WTC11 (cell line): ENCODE measurements around the gene CORO2B. TPM values are rescaled to one million over a fixed set of nuclear protein-coding genes. Genes with fewer than 3 reads are reported as not detected.

ENCODE experiments used
- ATAC-seq: fragments of 200-7000 bp; cut with Tn5 transposase; 2 replicates; pipeline ENCODE4 v1.10.0; 2021; ENCODE audit warnings: mild to moderate bottlenecking, moderate library complexity
- CTCF ChIA-PET: fragments of 300-600 bp; sonication (Branson Sonifier 250); formaldehyde crosslinking; loops from one replicate; lab custom pipeline; 2021; ENCODE audit warnings: antibody characterized with exemption; lab: Charles Lee
- POLR2A ChIA-PET: fragments of 350-600 bp; sonication (Branson Sonifier 250); formaldehyde crosslinking; loops from one replicate; lab custom pipeline; 2021; ENCODE audit warnings: antibody characterized with exemption; lab: Charles Lee
- DNase-seq: peaks from one replicate; pipeline ENCODE4 v3.0.0; 2021; ENCODE audit warnings: low spot score
- H3K27ac Mint-ChIP-seq: 2 replicates; pipeline ENCODE4 v1.8.0; 2021; ENCODE audit warnings: mixed read lengths
- H3K27me3 Mint-ChIP-seq: 2 replicates; pipeline ENCODE4 v1.8.0; 2021; ENCODE audit warnings: low read depth, mild to moderate bottlenecking, moderate library complexity, mixed read lengths
- H3K36me3 Mint-ChIP-seq: 2 replicates; pipeline ENCODE4 v1.8.0; 2021; ENCODE audit warnings: mixed read lengths
- H3K4me1 Mint-ChIP-seq: 2 replicates; pipeline ENCODE4 v1.8.0; 2022; ENCODE audit warnings: mixed read lengths
- H3K4me3 Mint-ChIP-seq: 2 replicates; pipeline ENCODE4 v1.8.0; 2021; ENCODE audit warnings: mild to moderate bottlenecking, moderate library complexity, mixed read lengths
- H3K9me3 Mint-ChIP-seq: 2 replicates; pipeline ENCODE4 v1.8.0; 2021; ENCODE audit warnings: mixed read lengths
- CBFB ChIP-seq: sonication (generic); formaldehyde crosslinking; IDR thresholded peaks from 2 replicates; pipeline ENCODE4 v1.8.1; 2022; ENCODE audit warnings: mild to moderate bottlenecking, low read depth, missing genetic modification reagents
- CREB1 ChIP-seq: sonication (generic); formaldehyde crosslinking; IDR thresholded peaks from 2 replicates; pipeline ENCODE4 v1.8.0; 2023; ENCODE audit warnings: mild to moderate bottlenecking, missing genetic modification reagents
- E2F4 ChIP-seq: sonication (generic); formaldehyde crosslinking; IDR thresholded peaks from 2 replicates; pipeline ENCODE4 v1.8.1; 2022; ENCODE audit warnings: low read depth, mild to moderate bottlenecking, moderate library complexity, missing genetic modification reagents, borderline replicate concordance
- ETV6 ChIP-seq: sonication (generic); formaldehyde crosslinking; IDR thresholded peaks from 2 replicates; pipeline ENCODE4 v1.8.1; 2022; ENCODE audit warnings: mild to moderate bottlenecking, missing genetic modification reagents
- FOXP1 ChIP-seq: sonication (generic); formaldehyde crosslinking; IDR thresholded peaks from 2 replicates; pipeline ENCODE4 v1.8.0; 2022; ENCODE audit warnings: missing genetic modification reagents, mild to moderate bottlenecking, moderate library complexity, borderline replicate concordance
- JAZF1 ChIP-seq: fragments of 250-450 bp; sonication (Bioruptor Pico); IDR thresholded peaks from 2 replicates; pipeline ENCODE4 v1.9.0; 2021; ENCODE audit warnings: moderate library complexity, mild to moderate bottlenecking, inconsistent platforms
- MXD4 ChIP-seq: fragments of 250-450 bp; sonication (Bioruptor Pico); IDR thresholded peaks from 2 replicates; pipeline ENCODE4 v1.8.0; 2021; ENCODE audit warnings: mild to moderate bottlenecking, moderate library complexity, borderline replicate concordance
- MYBL2 ChIP-seq: sonication (generic); formaldehyde crosslinking; IDR thresholded peaks from 2 replicates; pipeline ENCODE4 v1.8.1; 2023; ENCODE audit warnings: mild to moderate bottlenecking, moderate library complexity, missing genetic modification reagents
- NFE2L1 ChIP-seq: sonication (generic); formaldehyde crosslinking; IDR thresholded peaks from 2 replicates; pipeline ENCODE4 v1.8.1; 2023; ENCODE audit warnings: missing genetic modification reagents
- RELA ChIP-seq: sonication (generic); formaldehyde crosslinking; IDR thresholded peaks from 2 replicates; pipeline ENCODE4 v1.8.1; 2022; ENCODE audit warnings: missing genetic modification reagents, mild to moderate bottlenecking, borderline replicate concordance
- RORB ChIP-seq: fragments of 250-450 bp; sonication (Bioruptor Pico); IDR thresholded peaks from 2 replicates; pipeline ENCODE4 v1.9.0; 2021; ENCODE audit warnings: mild to moderate bottlenecking
- TEAD1 ChIP-seq: sonication (generic); formaldehyde crosslinking; IDR thresholded peaks from 2 replicates; pipeline ENCODE4 v1.8.0; 2022; ENCODE audit warnings: mild to moderate bottlenecking, missing genetic modification reagents
- TP53 ChIP-seq: sonication (generic); formaldehyde crosslinking; IDR thresholded peaks from 2 replicates; pipeline ENCODE4 v1.8.1; 2023; ENCODE audit warnings: mild to moderate bottlenecking, missing genetic modification reagents
- ZBTB21 ChIP-seq: sonication (generic); formaldehyde crosslinking; IDR thresholded peaks from 2 replicates; pipeline ENCODE4 v1.8.1; 2023; ENCODE audit warnings: mild to moderate bottlenecking, missing genetic modification reagents, borderline replicate concordance
- ZNF121 ChIP-seq: sonication (generic); formaldehyde crosslinking; IDR thresholded peaks from 2 replicates; pipeline ENCODE4 v1.8.0; 2023; ENCODE audit warnings: missing genetic modification reagents
- ZNF138 ChIP-seq: sonication (generic); formaldehyde crosslinking; conservative IDR thresholded peaks from 2 replicates; pipeline ENCODE4 v1.8.1; 2022; ENCODE audit warnings: mild to moderate bottlenecking, moderate library complexity, missing genetic modification reagents
- ZNF219 ChIP-seq: sonication (generic); formaldehyde crosslinking; IDR thresholded peaks from 2 replicates; pipeline ENCODE4 v1.8.0; 2023; ENCODE audit warnings: missing genetic modification reagents, mild to moderate bottlenecking, borderline replicate concordance
- ZNF281 ChIP-seq: sonication (generic); formaldehyde crosslinking; IDR thresholded peaks from 2 replicates; pipeline ENCODE4 v1.8.0; 2023; ENCODE audit warnings: mild to moderate bottlenecking, missing genetic modification reagents
- ZNF416 ChIP-seq: fragments of 250-450 bp; sonication (Bioruptor Pico); IDR thresholded peaks from 2 replicates; pipeline ENCODE4 v1.9.0; 2021; ENCODE audit warnings: mild to moderate bottlenecking, inconsistent platforms
- ZNF671 ChIP-seq: fragments of 250-450 bp; sonication (Bioruptor Pico); IDR thresholded peaks from 2 replicates; pipeline ENCODE4 v1.8.0; 2021; ENCODE audit warnings: mild to moderate bottlenecking
- total RNA-seq: library from RNA; stranded (reverse); gene quantifications from 3 replicates; pipeline ENCODE4 v1.2.3, GENCODE V29; 2021
- TF ChIP-seq, protein P1 (sequence below): fragments of 200-600 bp; IDR thresholded peaks from 2 replicates; pipeline ENCODE4 v1.8.0; 2022; ENCODE audit warnings: antibody characterized with exemption
- TF ChIP-seq, protein P2 (sequence below): sonication (generic); formaldehyde crosslinking; IDR thresholded peaks from 2 replicates; pipeline ENCODE4 v1.8.1; 2022; ENCODE audit warnings: mild to moderate bottlenecking, moderate library complexity, missing genetic modification reagents
- TF ChIP-seq, protein P3 (sequence below): sonication (generic); formaldehyde crosslinking; IDR thresholded peaks from 2 replicates; pipeline ENCODE4 v1.8.1; 2023; ENCODE audit warnings: mild to moderate bottlenecking, missing genetic modification reagents, borderline replicate concordance

Gene CORO2B
- total RNA-seq, 1 experiment from 2014 or later, result 4.9 TPM

DNA sequence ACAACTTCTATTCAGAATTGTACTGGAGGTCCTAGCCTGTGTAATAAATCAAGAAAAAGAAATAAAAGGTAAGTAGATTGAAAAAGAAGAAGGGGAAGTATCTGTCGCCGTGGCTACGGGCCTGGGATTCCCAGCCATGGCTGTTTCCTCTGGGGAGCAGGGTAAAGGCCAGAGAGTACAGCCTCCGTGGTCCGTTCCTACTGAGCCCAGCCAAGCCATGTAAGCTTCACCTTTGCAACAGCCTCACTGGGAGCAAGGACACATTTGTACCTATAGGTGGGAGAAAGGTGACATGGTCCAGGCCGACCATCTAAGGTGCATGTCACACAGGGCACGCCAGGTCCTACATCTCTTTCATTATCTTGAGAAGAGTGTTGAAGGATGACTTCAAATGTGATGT is 170.6 kb downstream of the CORO2B start:
- CTCF ChIA-PET, result interaction anchor here (2.4 kb wide), 1 partner anchor 126 kb away, joined by 8 read pairs; no protein-coding TSS in a partner anchor
- POLR2A ChIA-PET, result no interaction called here
- ATAC-seq (no peak), DNase-seq (no peak)
- Mint-ChIP-seq H3K36me3 (no peaks in the 10 kb centered on the region), H3K27me3 (no peaks in the 10 kb centered on the region; the same call in 1 of the 2 replicates), H3K4me1 (no peaks in the 10 kb centered on the region), H3K9me3 (peaks cover 10% of the 10 kb centered on the region), H3K4me3 (no peak overlapping the region), H3K27ac (no peak overlapping the region)
- TF ChIP-seq TP53 (CRISPR knock-in tag) (no peak), CBFB (no peak), RELA (CRISPR knock-in tag) (no peak), ZBTB21 (no peak), ETV6 (CRISPR knock-in tag) (no peak), MXD4 (CRISPR knock-in tag) (no peak), E2F4 (no peak), ZNF281 (no peak), MYBL2 (no peak), ZNF138 (CRISPR knock-in tag) (no peak), JAZF1 (no peak)

DNA sequence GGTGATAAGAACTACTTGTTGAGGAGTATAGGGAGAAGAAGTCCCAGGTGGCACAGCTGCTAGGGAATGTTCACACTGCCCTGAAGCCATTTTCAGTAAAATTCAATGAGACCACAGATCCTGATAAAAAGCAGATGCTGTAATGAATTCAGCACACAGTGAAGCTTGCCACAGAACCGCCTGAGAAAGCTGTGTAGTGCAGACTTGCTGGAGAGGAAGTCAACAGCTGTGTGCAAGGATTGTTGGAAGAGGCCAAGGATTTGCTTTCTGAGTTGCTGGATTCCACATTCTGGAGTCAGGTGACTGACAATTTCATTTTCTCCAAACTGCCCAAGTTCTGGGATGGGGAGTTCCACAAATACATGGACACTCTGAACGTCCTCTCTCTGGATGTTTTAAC is 171.0 kb downstream of the CORO2B start:
- no peak for TF ChIP-seq NFE2L1
- TF ChIP-seq, protein P1, sequence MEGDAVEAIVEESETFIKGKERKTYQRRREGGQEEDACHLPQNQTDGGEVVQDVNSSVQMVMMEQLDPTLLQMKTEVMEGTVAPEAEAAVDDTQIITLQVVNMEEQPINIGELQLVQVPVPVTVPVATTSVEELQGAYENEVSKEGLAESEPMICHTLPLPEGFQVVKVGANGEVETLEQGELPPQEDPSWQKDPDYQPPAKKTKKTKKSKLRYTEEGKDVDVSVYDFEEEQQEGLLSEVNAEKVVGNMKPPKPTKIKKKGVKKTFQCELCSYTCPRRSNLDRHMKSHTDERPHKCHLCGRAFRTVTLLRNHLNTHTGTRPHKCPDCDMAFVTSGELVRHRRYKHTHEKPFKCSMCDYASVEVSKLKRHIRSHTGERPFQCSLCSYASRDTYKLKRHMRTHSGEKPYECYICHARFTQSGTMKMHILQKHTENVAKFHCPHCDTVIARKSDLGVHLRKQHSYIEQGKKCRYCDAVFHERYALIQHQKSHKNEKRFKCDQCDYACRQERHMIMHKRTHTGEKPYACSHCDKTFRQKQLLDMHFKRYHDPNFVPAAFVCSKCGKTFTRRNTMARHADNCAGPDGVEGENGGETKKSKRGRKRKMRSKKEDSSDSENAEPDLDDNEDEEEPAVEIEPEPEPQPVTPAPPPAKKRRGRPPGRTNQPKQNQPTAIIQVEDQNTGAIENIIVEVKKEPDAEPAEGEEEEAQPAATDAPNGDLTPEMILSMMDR, result no peak
- no peak for TF ChIP-seq FOXP1 (CRISPR knock-in tag)
- no peak for TF ChIP-seq CREB1 (CRISPR knock-in tag)
- DNase-seq (no peak), ATAC-seq (no peak)
- Mint-ChIP-seq H3K9me3 (peaks cover 10% of the 10 kb centered on the region), H3K4me1 (no peaks in the 10 kb centered on the region), H3K4me3 (no peak overlapping the region), H3K36me3 (no peaks in the 10 kb centered on the region), H3K27ac (no peak overlapping the region), H3K27me3 (no peaks in the 10 kb centered on the region; the same call in 1 of the 2 replicates)
- ChIA-PET CTCF (interaction anchor here (1.0 to 2.4 kb wide), 2 partner anchors 41 to 126 kb away, joined by 3 to 8 read pairs; no protein-coding TSS in a partner anchor), POLR2A (no interaction called here)

DNA sequence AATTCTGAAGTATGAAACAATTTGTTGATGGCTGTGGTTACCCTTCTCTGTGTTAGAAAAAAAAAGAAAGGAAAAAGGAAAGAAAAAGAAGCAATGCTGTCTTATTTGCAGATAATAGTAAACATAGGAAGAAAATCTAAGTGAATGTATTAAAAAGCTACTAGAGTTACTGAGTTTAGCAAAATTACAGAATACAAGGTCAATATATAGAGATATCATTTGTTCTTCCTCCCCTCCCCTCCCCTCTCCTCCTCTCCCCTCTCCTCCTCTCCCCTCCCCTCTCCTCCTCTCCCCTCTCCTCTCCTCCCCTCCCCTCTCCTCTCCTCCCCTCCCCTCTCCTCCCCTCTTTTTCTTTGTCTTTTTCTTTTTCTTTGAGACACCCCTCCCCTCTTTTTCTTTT is 172.8 kb downstream of the CORO2B start:
- H3K27me3 Mint-ChIP-seq, result no peaks in the 10 kb centered on the region; the same call in 1 of the 2 replicates
- H3K36me3 Mint-ChIP-seq, result no peaks in the 10 kb centered on the region
- H3K9me3 Mint-ChIP-seq, result peaks cover 10% of the 10 kb centered on the region
- no peaks in the 10 kb centered on the region for H3K4me1 Mint-ChIP-seq
- no peak overlapping the region for H3K27ac Mint-ChIP-seq
- ATAC-seq (no peak), DNase-seq (no peak)
- POLR2A ChIA-PET, result no interaction called here
- no peak overlapping the region for H3K4me3 Mint-ChIP-seq
- CTCF ChIA-PET, result no interaction called here
- TF ChIP-seq ZNF671 (CRISPR knock-in tag) (no peak), TEAD1 (CRISPR knock-in tag) (no peak), ZNF121 (CRISPR knock-in tag) (no peak), JAZF1 (no peak), ZNF219 (CRISPR knock-in tag) (no peak), RORB (CRISPR knock-in tag) (no peak), ZNF416 (no peak)
- TF ChIP-seq, protein P2, sequence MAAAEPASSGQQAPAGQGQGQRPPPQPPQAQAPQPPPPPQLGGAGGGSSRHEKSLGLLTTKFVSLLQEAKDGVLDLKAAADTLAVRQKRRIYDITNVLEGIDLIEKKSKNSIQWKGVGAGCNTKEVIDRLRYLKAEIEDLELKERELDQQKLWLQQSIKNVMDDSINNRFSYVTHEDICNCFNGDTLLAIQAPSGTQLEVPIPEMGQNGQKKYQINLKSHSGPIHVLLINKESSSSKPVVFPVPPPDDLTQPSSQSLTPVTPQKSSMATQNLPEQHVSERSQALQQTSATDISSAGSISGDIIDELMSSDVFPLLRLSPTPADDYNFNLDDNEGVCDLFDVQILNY (CRISPR knock-in tag), result no peak
- TF ChIP-seq, protein P3, sequence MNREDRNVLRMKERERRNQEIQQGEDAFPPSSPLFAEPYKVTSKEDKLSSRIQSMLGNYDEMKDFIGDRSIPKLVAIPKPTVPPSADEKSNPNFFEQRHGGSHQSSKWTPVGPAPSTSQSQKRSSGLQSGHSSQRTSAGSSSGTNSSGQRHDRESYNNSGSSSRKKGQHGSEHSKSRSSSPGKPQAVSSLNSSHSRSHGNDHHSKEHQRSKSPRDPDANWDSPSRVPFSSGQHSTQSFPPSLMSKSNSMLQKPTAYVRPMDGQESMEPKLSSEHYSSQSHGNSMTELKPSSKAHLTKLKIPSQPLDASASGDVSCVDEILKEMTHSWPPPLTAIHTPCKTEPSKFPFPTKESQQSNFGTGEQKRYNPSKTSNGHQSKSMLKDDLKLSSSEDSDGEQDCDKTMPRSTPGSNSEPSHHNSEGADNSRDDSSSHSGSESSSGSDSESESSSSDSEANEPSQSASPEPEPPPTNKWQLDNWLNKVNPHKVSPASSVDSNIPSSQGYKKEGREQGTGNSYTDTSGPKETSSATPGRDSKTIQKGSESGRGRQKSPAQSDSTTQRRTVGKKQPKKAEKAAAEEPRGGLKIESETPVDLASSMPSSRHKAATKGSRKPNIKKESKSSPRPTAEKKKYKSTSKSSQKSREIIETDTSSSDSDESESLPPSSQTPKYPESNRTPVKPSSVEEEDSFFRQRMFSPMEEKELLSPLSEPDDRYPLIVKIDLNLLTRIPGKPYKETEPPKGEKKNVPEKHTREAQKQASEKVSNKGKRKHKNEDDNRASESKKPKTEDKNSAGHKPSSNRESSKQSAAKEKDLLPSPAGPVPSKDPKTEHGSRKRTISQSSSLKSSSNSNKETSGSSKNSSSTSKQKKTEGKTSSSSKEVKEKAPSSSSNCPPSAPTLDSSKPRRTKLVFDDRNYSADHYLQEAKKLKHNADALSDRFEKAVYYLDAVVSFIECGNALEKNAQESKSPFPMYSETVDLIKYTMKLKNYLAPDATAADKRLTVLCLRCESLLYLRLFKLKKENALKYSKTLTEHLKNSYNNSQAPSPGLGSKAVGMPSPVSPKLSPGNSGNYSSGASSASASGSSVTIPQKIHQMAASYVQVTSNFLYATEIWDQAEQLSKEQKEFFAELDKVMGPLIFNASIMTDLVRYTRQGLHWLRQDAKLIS (CRISPR knock-in tag), result no peak
